Endometrial microvascular endothelial cells (primary cell): ENCODE data around the gene DLG2. TPM values are rescaled to one million over a fixed set of nuclear protein-coding genes. Genes with fewer than 3 reads are reported as not detected.
"Not testable (repeated sequence)": the region's sequence is repeated elsewhere in the genome, so short reads cannot be mapped to it uniquely, and the experiment has no call there.

Experiments
- in situ Hi-C: cut with HindIII; loops from 2 replicates; pipeline ENCODE4 v1.10.0; 2017; ENCODE audit warnings: low sequenced_read_pairs, low pct_unique_long_range_greater_than_20kb; ENCODE audit errors: inconsistent ontology term
- total RNA-seq: library from RNA; depleted of rRNA; stranded (reverse); fragments of >200 nt; gene quantifications from one replicate; pipeline ENCODE4 v1.2.3, GENCODE V29; 2015; ENCODE audit errors: inconsistent ontology term

DLG2 gene
- total RNA-seq, 1 donor from 2014 or later: not detected

DNA sequence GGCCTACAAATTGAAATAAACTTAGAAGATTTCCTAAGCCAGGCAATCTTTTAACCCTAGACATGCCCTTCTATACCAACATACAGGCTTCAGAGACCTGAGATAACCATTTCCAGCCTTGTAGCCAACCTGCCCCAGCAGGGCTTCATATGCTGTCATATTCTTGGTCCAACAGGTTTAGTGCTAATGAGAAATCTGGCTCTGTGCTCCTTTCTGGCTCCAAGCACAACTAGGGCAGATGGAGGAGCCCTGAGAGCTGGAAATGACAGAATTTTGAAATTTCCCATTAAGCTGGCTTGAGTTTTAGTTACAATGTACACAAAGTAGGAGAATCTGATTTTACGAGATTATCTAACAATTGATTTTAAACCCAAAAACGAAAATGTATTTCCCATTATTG, 2018.0 kb downstream of the DLG2 start:
- in situ Hi-C loops: loop anchor here (10.0 kb wide), 1 partner anchor 76 kb away; no protein-coding TSS in a partner anchor

DNA sequence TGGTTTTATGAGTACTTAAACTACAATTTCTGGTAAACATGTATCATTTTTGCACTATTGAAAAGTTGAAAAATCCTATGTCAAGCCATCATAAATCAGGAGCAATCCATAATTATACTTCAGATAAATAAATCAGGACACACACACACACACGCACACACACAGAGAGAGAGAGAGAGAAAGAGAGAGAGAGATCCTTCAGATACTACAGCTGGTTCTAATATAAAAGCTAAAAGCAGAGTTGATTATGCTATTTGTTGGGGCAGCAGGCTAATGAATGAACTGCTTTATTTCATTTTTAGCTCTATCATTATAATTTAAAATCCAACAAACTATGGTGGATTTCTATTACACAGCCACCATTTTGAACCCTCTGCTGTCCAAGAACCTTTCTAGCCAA, 2018.6 kb downstream of the DLG2 start:
- in situ Hi-C loops: loop anchor here (10.0 kb wide), 1 partner anchor 76 kb away; no protein-coding TSS in a partner anchor

DNA sequence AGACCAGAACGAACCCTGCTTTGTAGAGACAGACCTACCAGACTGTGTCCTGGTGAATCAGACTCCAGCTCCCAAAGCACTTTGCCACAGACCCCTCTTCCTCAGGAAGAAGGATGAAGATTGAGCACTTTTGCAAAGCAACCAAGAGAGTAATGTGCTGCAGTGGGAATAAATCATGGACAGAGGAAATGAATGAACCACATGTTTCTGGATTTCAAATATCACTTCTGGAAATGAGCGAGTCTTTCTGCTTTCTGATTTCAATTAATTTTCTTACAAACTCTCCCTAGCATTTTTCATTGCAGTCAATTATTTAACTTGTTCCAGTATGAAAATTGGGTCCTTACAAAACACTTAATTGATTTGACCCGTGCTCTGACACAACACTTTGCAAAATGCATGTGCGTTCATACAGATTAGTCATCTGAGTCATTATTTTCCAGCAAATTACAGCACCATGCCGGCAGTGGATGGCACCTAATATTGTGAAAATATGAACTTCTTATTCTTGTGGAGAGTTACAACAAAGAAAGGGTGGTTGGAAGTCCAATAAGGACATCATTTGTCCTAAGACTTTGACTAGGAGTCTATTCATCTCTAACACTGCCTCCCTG, 2025.1 kb downstream of the DLG2 start:
- in situ Hi-C loops: loop anchor here (10.0 kb wide), 1 partner anchor 83 kb away; no protein-coding TSS in a partner anchor

DNA sequence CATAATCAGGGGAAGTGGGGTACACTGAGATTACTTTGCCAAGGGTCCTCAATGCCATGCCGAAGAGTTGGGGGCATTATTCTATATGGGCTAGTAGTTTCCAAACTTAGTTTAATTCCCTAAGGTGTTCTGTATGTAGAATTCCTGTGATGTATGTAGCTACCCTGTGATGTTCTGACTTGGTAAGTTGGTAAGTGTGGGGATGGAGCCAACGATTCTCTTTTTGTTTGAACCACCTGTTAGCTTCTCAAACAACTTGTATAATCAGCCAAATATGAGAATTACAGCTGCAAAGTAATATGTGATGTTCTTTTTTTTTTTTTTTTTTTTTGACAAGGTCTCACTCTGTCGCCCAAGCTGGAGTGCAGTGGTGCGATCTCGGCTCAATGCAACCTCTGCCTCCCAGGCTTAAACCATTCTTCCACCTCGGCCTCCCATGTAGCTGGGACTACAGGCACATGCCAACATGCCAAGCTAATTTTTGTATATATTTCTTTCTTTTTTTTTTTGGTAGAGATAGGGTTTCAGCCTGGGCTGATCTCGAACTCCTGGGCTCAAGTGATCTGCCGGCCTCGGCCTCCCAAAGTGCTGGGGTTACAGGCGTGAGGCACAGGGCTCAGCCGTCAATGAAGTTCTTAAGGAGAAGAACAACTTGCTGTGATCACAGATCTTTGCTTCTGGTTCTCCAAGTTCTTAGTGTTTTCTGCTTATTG, 2025.8 kb downstream of the DLG2 start:
- in situ Hi-C loops: loop anchor here (10.0 kb wide), 1 partner anchor 83 kb away; no protein-coding TSS in a partner anchor

DNA sequence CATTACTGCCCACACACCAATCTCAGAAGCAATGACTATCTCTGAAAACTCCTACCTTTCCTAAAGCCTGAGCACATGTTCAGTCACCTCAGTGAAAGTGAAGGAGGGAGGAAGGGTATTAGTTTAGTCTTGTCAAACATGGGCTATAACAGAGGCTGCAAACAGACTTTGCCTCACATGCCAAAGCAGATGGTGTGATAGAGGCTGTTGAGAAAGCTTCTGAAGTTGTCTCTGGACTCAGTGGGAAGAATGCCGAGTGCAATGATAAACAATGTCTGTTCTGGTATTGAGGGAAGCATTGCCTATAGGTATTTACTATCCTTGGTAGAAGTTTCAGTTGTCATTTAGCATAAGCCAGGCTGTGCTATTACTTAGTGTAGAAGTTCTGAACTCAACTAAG, 2026.5 kb downstream of the DLG2 start:
- in situ Hi-C loops: loop anchor here (10.0 kb wide), 1 partner anchor 84 kb away; no protein-coding TSS in a partner anchor

DNA sequence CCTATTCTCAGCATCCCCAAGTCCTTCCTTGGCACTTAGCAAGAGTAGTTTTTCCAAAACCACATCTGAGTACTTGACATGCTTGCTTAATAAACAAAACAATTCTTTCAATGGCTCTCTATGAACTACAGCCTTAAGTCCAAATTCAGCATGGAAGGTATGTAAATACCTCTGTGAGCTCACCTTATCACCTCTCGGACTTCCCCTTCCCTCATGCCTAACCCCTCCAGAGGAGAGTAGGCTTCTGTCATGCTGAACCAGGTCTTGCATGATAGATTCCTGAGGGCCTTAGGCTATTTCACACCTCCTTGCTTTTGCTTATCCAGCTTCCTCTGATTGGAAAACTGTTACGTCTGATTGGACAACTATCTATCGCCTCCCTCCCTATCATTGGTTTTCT, 2028.1 kb downstream of the DLG2 start:
- in situ Hi-C loops: no loop called here

DNA sequence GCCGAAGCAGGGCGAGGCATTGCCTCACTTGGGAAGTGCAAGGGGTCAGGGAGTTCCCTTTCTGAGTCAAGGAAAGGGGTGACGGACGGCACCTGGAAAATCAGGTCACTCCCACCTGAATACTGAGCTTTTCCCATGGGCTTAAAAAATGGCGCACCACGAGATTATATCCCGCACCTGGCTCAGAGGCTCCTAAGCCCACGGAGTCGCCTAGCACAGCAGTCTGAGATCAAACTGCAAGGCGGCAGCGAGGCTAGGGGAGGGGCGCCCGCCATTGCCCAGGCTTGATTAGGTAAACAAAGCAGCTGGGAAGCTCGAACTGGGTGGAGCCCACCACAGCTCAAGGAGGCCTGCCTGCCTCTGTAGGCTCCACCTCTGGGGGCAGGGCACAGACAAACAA, 2039.3 kb downstream of the DLG2 start:
- in situ Hi-C loops: not testable (repeated sequence)

DNA sequence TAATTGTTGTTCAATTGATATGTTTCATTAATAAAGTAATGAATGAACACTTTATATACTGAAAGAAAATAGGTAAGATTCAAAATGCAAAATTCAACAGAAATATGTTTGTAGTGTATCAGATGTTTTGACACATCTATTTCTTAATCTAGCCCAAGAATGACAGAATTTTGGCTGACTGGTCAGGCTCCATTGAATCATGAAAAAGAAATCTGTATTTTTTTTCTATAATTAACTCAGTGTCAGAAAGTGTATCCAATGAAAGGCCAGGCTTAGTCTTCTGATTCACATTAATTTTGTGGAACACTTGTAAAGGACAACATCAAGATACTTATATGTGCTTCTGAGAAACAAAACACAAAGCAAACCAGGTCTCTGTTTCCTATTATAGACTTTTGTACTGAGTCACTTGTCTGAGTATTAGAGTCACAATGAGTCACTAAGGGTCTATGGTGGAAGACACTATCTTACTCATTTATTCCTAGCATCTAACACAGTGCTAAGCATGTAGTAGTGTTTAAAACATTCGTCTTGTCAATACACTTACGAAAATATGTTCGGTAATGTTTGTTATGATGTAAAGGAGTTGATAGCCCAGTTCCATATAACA, 2043.3 kb downstream of the DLG2 start:
- in situ Hi-C loops: no loop called here

DNA sequence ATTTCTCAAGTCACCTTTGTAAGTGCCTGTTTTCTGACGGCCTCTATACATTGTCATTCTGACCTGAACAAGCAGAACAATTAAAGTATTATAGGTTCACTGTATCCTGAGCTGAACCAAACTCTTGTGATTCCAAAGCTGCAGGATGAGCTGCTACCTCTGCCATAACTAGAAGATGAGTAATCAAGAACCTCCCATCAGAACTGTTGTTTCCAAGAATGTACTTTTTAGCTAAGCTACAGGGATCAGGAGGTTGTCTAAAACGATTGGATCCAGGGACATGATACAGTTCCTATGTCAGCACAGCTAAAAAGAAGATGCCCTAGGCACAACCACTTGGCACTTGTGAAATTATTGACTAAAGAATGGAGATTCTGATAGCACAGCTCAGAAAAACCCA, 2052.6 kb downstream of the DLG2 start:
- in situ Hi-C loops: no loop called here

DNA sequence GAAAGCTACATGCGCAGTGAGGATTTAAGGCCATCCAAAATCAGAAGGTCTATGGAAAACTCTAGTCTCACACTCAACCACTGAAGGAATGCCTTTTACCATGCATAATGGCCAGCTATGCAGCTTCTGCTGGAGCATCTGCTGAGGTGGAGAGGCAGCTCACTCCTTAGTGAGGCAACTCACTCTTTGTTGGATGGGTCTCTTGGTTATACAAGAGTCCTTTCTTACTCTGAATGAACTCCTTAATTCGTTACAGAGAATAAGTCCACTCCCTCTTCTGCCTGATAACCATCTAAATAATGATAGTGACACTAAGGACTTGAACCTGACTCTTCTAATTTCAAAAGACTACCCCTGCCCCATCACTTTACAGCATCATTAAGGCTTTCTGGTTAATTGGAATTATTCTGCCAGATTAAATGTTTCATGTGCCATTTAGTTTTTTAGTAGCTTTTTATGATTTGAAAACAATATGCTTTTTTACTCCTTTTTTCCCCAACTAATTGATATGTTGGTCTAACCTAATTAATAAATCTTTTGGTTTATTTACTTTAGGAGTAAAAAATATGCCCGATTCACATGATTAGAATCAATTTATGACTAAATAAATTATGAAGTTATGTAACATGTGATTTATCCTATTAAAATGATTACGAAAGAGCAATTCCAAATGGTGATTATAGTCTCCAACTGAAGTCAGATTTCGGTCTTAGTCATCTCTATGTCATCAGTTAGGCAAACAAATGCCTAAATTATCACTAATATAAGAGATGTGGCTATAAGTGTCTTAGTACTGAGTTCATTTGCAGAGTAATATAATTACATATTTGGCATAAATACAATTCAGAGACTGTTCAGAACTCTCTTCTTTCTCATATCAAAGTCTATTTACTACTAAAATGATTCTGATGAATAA, 2054.3 kb downstream of the DLG2 start:
- in situ Hi-C loops: no loop called here

DNA sequence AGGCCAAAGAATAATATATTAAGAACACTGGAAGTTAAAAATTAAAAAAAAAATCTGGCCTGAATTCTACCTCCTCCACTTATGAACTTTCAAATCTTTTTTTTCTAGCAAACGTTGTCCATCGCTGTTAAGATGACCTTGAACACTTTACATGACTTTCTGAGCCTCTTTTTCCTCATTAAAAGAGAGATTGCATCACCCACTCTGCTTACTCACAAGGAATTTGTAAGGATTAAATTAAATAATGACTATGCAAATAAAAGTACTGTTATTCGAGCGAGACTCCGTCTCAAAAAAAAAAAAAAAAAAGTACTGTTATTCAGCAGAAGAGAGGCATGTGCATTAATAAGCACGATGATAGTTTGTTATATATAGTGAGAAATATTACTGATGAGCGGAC, 2055.8 kb downstream of the DLG2 start:
- in situ Hi-C loops: no loop called here

DNA sequence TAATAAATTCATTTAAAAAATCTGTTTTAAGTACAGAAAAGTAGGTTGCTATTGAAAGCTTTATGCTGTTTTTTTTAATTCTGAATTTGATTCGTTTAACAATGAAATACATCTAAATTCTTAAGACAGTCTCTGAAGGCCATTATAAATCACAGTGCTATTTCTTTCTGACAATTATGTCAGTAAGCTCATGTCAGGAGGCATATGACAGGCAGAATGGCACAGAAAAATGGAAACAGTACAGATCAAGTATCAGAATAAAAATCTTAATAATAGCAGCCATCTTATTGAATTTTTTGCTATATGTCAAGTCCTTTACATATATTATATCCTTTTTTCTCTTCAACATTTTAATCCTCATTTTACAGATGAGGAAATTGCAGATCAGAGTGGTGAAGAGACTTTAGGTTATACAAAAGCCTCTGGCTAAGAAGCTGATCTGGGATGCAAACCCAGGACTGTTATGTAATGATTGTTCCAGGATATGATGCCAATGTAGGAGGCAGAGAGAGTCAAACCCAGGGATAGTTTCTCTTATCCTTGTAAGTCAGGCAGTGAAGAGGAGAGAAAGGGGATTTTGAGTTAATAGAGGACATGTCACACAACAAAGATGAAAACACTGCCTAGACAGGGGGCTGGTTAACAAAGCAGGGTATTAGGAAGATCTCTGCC, 2057.9 kb downstream of the DLG2 start:
- in situ Hi-C loops: no loop called here

DNA sequence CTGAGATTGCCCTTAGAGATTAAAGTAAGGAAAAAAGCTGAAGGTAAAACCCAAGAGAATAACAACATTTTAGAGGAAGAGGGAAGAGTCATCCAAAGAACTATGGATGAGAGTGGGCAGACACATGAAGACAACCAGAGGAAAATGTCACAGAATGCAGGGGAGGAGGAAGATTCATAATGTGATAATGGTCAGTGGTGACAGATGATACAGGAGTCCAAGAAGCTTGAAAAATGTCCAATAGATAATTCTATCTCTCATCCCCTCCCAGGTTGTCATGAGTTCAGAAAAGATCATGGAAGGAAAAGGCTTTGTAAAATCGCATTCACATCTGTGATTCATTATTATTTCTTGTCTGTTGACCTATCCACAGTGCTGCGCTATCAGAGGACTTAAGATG, 2058.6 kb downstream of the DLG2 start:
- in situ Hi-C loops: no loop called here

DNA sequence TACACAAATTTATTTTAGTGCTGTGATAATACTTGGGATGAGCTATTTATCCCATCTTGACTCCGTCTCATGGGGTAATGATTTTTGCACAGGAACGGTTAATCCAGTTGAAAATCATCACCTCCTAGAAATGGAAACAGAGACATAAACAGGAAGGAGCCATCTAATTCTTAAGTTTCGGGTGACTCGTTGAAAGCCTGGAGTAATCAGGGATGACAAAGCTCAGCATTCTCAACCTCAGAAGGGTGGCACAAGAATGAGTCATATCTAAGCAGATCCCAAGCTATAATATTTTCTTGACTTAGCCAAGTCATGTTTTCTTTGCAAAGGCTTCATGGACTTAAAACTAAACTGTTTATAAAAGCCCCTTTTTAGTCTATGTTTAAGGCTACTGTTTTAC, 2060.2 kb downstream of the DLG2 start:
- in situ Hi-C loops: no loop called here

DNA sequence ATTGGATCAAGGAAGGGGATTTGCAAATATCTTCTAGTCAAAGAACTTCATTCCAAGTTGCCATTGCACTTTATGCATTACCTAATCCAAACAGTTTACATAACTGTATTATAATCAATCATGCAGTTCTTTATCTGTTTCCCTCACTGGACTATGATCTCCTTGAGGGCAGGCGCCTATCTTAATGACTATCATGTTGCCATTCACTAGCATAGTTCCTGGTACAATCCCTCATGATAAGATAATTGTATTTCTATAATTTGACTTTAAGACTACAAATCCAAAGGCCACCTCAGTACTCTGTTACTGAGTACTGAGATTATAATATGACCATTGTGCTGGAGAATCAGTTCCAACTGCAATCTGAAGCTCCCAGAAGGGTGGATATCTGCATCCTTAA, 2062.3 kb downstream of the DLG2 start:
- in situ Hi-C loops: no loop called here

DNA sequence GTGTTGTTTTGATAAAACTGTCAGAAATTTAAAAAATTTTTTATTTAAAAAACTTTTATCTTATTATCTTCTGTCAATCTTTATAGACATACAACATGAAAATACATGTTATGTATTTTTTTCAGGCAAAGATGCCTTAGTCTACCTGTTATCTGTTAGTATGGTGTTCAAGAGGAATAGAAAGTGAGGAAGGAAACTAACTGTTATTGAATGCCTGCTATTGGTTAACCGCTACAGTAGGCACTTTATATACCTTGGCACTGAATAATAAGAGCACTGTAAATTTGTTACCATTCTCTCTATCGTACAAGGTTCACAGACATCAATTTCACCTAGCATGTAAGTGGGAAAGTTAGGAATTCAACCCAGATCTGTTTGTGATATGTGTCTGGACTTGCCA, 2068.9 kb downstream of the DLG2 start:
- in situ Hi-C loops: no loop called here

DNA sequence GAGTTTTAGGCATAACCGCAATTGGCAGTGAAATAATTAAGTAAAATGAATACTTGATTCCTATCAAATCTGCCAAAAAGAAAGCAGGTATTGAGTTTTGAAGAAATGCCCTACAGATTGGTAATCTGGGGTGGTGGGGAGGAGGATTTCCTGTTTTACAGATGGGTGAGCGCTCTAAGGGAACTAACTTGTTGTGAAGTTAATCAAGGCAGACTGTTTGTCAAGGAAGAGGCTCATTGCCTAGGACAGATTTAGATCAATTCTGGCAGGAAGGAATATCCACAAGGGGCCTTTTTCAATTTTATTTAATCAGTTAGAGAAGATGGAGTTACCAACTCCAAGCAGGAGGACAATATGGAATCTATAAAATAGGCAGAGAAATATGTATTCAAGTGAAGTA, 2069.5 kb downstream of the DLG2 start:
- in situ Hi-C loops: no loop called here

DNA sequence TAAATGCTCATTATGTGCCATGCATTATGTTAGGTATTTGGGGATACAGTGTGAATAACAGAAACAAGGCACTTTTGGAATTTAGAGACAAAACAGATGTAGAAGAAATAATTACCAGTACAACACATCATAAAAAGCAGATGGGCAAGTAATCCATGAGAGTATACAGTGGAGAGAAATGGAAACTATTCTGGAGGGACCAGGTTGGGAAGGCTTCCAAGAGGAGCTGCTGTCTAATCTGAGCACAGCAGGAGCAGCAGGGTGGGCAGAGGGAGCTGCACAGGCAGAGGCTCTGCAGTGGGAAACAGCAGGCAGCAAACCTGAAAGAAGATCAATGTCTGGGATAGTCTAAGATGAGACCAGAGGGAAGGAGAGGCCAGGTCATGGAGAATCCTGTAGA, 2072.3 kb downstream of the DLG2 start:
- in situ Hi-C loops: no loop called here
